DOHH2 (cell line): ENCODE results near the gene PRPF18.

Source experiments
- CTCF ChIP-seq: fragments of 200-600 bp; sonication (generic); IDR thresholded peaks from one replicate; pipeline ENCODE4 v1.5.1; 2014; ENCODE audit warnings: antibody characterized with exemption, mild to moderate bottlenecking, low read depth, low read length; ENCODE audit not compliant: poor library complexity, severe bottlenecking
- EZH2phosphoT487 ChIP-seq: fragments of 200-600 bp; sonication (generic); IDR thresholded peaks from 2 replicates; pipeline ENCODE4 v1.6.1; 2017; ENCODE audit warnings: borderline replicate concordance, mild to moderate bottlenecking, antibody characterized with exemption, low read length, moderate library complexity, mixed read lengths

- TF ChIP-seq CTCF: no peak
- no peak for TF ChIP-seq EZH2phosphoT487
Measured at GRCh38 chr10:13597909-13598308, 11.1 kb downstream of the PRPF18 start.
